ENCODE measurements around the gene LAMC3.
"Not testable (repeated sequence)": the region's sequence is repeated elsewhere in the genome, so short reads cannot be mapped to it uniquely, and the experiment has no call there.

The LAMC3 gene

GRCh38 chr9:131095666-131096268 is 86.8 kb downstream of the LAMC3 start:
- DNase-seq = peak in 1 of 56 donors; percentile 43

GRCh38 chr9:131096269-131097125 is 87.5 kb downstream of the LAMC3 start, which contains the start of gene AIF1L:
AIF1L (plus strand) TSS chr9:131096531; CDS start chr9:131096630, 99 bp downstream.
- peak in 48 of 56 donors; percentile 28 to 84 (median 70) for DNase-seq

- peak in 6 of 56 donors; percentile 15 to 29 (median 21) for DNase-seq
Measured at GRCh38 chr9:131097126-131097947, 88.4 kb downstream of the LAMC3 start.

- DNase-seq = peak in 14 of 56 donors; percentile 8 to 49 (median 30)
Measured at GRCh38 chr9:131097948-131098278, 88.9 kb downstream of the LAMC3 start.

GRCh38 chr9:131098391-131099101 is 89.6 kb downstream of the LAMC3 start:
- peak in 1 of 56 donors; percentile 15 for DNase-seq

GRCh38 chr9:131099102-131099606 is 90.2 kb downstream of the LAMC3 start:
- DNase-seq = peak in 3 of 56 donors; percentile 14 to 38 (median 31)

- not testable (repeated sequence) for DNase-seq
Measured at GRCh38 chr9:131099845-131100244, 90.9 kb downstream of the LAMC3 start.

GRCh38 chr9:131100445-131100844 is 91.5 kb downstream of the LAMC3 start:
- DNase-seq = no peak

- no peak for DNase-seq
Measured at GRCh38 chr9:131101207-131101964, 92.4 kb downstream of the LAMC3 start.

- no peak for DNase-seq
Measured at GRCh38 chr9:131103024-131103423, 94.0 kb downstream of the LAMC3 start.

GRCh38 chr9:131103535-131103934 is 94.6 kb downstream of the LAMC3 start:
- no peak for DNase-seq

- DNase-seq = no peak
Measured at GRCh38 chr9:131104016-131104740, 95.2 kb downstream of the LAMC3 start.

GRCh38 chr9:131105952-131106351 is 97.0 kb downstream of the LAMC3 start:
- DNase-seq = no peak

GRCh38 chr9:131107760-131108159 is 98.8 kb downstream of the LAMC3 start:
- DNase-seq = peak in 34 of 56 donors; percentile 15 to 74 (median 36)

- peak in 7 of 56 donors; percentile 25 to 75 (median 36) for DNase-seq
Measured at GRCh38 chr9:131111186-131111853, 102.3 kb downstream of the LAMC3 start.

- peak in 55 of 56 donors; percentile 47 to 98 (median 91) for DNase-seq
Measured at GRCh38 chr9:131111854-131112311, 102.9 kb downstream of the LAMC3 start.

- peak in 14 of 56 donors; percentile 25 to 77 (median 59) for DNase-seq
Measured at GRCh38 chr9:131112374-131113154, 103.6 kb downstream of the LAMC3 start.

- DNase-seq = no peak
Measured at GRCh38 chr9:131113655-131114054, 104.7 kb downstream of the LAMC3 start.

Data from nucleus accumbens (tissue), 56 donors.